ENCODE data around the gene LRPAP1. TPM values are rescaled to one million over a fixed set of nuclear protein-coding genes. Genes with fewer than 3 reads are reported as not detected.

Gene LRPAP1
- total and polyA plus RNA-seq, 2 donors (not counting 3 experiments of a cell fraction or from before 2014, with no cell fraction given): 90.1 to 170 TPM

- peaks cover 15 to 59% of the 10 kb centered on the region in 2 experiments for H3K36me3 ChIP-seq (ENCODE audit: control insufficient read depth in 2 of 2, extremely low read depth in 1 of 2, insufficient read depth in 2 of 2, low read length in 2 of 2)
Measured at GRCh38 chr4:3516061-3516835, 16.0 kb downstream of the LRPAP1 start.

More at GRCh38 chr4:3516061-3516835, 16.0 kb downstream of the LRPAP1 start:
- dilution Hi-C loops (cut with MboI; ENCODE audit: extremely low pct_ligation_motif_present, low sequenced_read_pairs): no loop called here
- H3K4me2 ChIP-seq (ENCODE audit: insufficient read depth, low read length): no peak overlapping the region
- H3K9me3 ChIP-seq (replicated peaks; ENCODE audit: control insufficient read depth, insufficient read depth, low read length): no peaks in the 10 kb centered on the region
- POLR2A ChIA-PET: no interaction called here
- no peaks in the 10 kb centered on the region for H4K20me1 ChIP-seq (replicated peaks; ENCODE audit: control insufficient read depth, extremely low read depth, insufficient read depth, low read length)
- TF ChIP-seq JUN (IDR thresholded peaks at IDR 0.05; ENCODE audit: borderline replicate concordance, insufficient read depth, insufficient read length, low read depth) (no peak), POLR2A (IDR thresholded peaks at IDR 0.05; ENCODE audit: low read depth, low read length) (no peak), FOS (IDR thresholded peaks at IDR 0.05; ENCODE audit: borderline replicate concordance, insufficient read depth, low read length) (no peak), POLR2AphosphoS5 (IDR thresholded peaks at IDR 0.05; ENCODE audit: insufficient read depth, low read depth, low read length) (no peak), EZH2 (IDR thresholded peaks at IDR 0.05; ENCODE audit: borderline replicate concordance, low read depth, low read length, severe bottlenecking) (no peak), GATA2 (IDR thresholded peaks at IDR 0.05; ENCODE audit: insufficient read depth, insufficient read length, low read depth, low read length) (no peak), MYC (IDR thresholded peaks at IDR 0.05; ENCODE audit: low read depth, low read length) (no peak), MAX (IDR thresholded peaks at IDR 0.05; ENCODE audit: insufficient read depth, insufficient read length) (no peak), CTCF (IDR thresholded peaks at IDR 0.05; ENCODE audit: extremely low read depth in 1 of 2, insufficient read depth in 1 of 2, low read depth in 1 of 2, low read length in 2 of 2) (no peak)
- no peak overlapping the region for H3K9ac ChIP-seq (replicated peaks; ENCODE audit: extremely low read depth, insufficient read depth, low read length)
- no peaks in the 10 kb centered on the region for H3K79me2 ChIP-seq (ENCODE audit: control insufficient read depth, insufficient read depth, low read length)
- no peaks in the 10 kb centered on the region for H3K4me1 ChIP-seq (ENCODE audit: control insufficient read depth, extremely low read depth, insufficient read depth, low read length)
- H3K4me3 ChIP-seq (replicated peaks in 1 of 3; ENCODE audit: insufficient read depth in 1 of 3, low read depth in 1 of 3, low read length in 3 of 3): no peak overlapping the region
- no TSS peak for BruUV-seq (replicated peaks)
- H3K9me1 ChIP-seq (replicated peaks; ENCODE audit: control insufficient read depth, extremely low read depth, insufficient read depth, low read length): no peaks in the 10 kb centered on the region
- CTCF ChIA-PET: no interaction called here
- FAIRE-seq: no peak
- intact Hi-C loops (cut with micrococcal nuclease): no loop called here
- H3K27ac ChIP-seq (ENCODE audit: insufficient read depth, low read depth, low read length): no peak overlapping the region
- DNase-seq (ENCODE audit: low read depth, low spot score): no peak
- H2AFZ ChIP-seq (ENCODE audit: low read depth, low read length): no peak overlapping the region
- no peaks in the 10 kb centered on the region for H3K27me3 ChIP-seq (ENCODE audit: control insufficient read depth in 2 of 2, insufficient read depth in 2 of 2, low read length in 2 of 2)
